ENCODE results near the gene ROPN1L. TPM values are rescaled to one million over a fixed set of nuclear protein-coding genes. Genes with fewer than 3 reads are reported as not detected.

The ROPN1L gene
- total and polyA plus RNA-seq, 3 donors from 2014 or later: 199 to 538 (median 333) TPM

GRCh38 chr5:10466446-10467073 is 24.9 kb downstream of the ROPN1L start:
- Histone ChIP-seq H3K4me3 (no peak overlapping the region), H3K27me3 (no peaks in the 10 kb centered on the region), H3K9me3 (no peaks in the 10 kb centered on the region), H3K4me1 (no peaks in the 10 kb centered on the region), H3K27ac (no peak overlapping the region), H3K36me3 (ENCODE audit: low read depth, missing control alignments) (no peaks in the 10 kb centered on the region)
- intact Hi-C loops (cut with DNase I; ENCODE audit: low total_unique reads): no loop called here
- no peak for DNase-seq
- WGBS, 2 donors: 84 to 91% methylated on average over 17 of the region's 17 CpGs
- TF ChIP-seq CTCF (IDR thresholded peaks at IDR 0.05) (no peak), POLR2A (IDR thresholded peaks at IDR 0.05) (no peak)

- no peak for DNase-seq
- H3K4me3 ChIP-seq: no peak overlapping the region
- H3K4me1 ChIP-seq: no peaks in the 10 kb centered on the region
- H3K9me3 ChIP-seq: no peaks in the 10 kb centered on the region
- H3K27me3 ChIP-seq: no peaks in the 10 kb centered on the region
- no peak overlapping the region for H3K27ac ChIP-seq
- intact Hi-C loops (cut with DNase I; ENCODE audit: low total_unique reads): no loop called here
- TF ChIP-seq POLR2A (IDR thresholded peaks at IDR 0.05) (no peak), CTCF (IDR thresholded peaks at IDR 0.05) (no peak)
- WGBS, 2 donors: 48 to 59% methylated on average over 21 of the region's 21 CpGs
- no peaks in the 10 kb centered on the region for H3K36me3 ChIP-seq (ENCODE audit: low read depth, missing control alignments)
Observed at GRCh38 chr5:10467281-10468198, 25.9 kb downstream of the ROPN1L start.

- intact Hi-C loops (cut with DNase I; ENCODE audit: low total_unique reads): no loop called here
- no peak overlapping the region for H3K27ac ChIP-seq
- WGBS, 2 donors: 82 to 87% methylated on average over 2 of the region's 2 CpGs
Observed at GRCh38 chr5:10468256-10468655, 26.6 kb downstream of the ROPN1L start.

GRCh38 chr5:10469253-10470050 is 27.8 kb downstream of the ROPN1L start:
- DNase-seq: no peak
- H3K27ac ChIP-seq: no peak overlapping the region
- WGBS, 2 donors: 71 to 74% methylated on average over 8 of the region's 8 CpGs
- no peaks in the 10 kb centered on the region for H3K4me1 ChIP-seq
- no peaks in the 10 kb centered on the region for H3K27me3 ChIP-seq
- H3K36me3 ChIP-seq (ENCODE audit: low read depth, missing control alignments): no peaks in the 10 kb centered on the region
- intact Hi-C loops (cut with DNase I; ENCODE audit: low total_unique reads): loop anchor here (10.0 kb wide), 1 partner anchor 375 kb away; no protein-coding TSS in a partner anchor
- no peak overlapping the region for H3K4me3 ChIP-seq
- no peaks in the 10 kb centered on the region for H3K9me3 ChIP-seq
- TF ChIP-seq CTCF (IDR thresholded peaks at IDR 0.05): no peak
- no peak for TF ChIP-seq POLR2A (IDR thresholded peaks at IDR 0.05)

More at GRCh38 chr5:10468256-10468655, 26.6 kb downstream of the ROPN1L start:
- no peak for DNase-seq
- Histone ChIP-seq H3K4me1 (no peaks in the 10 kb centered on the region), H3K4me3 (no peak overlapping the region), H3K27me3 (no peaks in the 10 kb centered on the region), H3K36me3 (ENCODE audit: low read depth, missing control alignments) (no peaks in the 10 kb centered on the region), H3K9me3 (no peaks in the 10 kb centered on the region)
- TF ChIP-seq CTCF (IDR thresholded peaks at IDR 0.05): no peak
- TF ChIP-seq POLR2A (IDR thresholded peaks at IDR 0.05): no peak
